GM12878 (cell line): ENCODE measurements around the gene MYCBP2. TPM values are rescaled to one million over a fixed set of nuclear protein-coding genes. Genes with fewer than 3 reads are reported as not detected.

Experiments used
- ATAC-seq: fragments of 200-7000 bp; cut with Tn5 transposase; 3 replicates; pipeline ENCODE4 v1.9.1; 2020; ENCODE audit warnings: mild to moderate bottlenecking, moderate library complexity
- BruUV-seq: library from RNA; stranded (reverse); fragments of 400-500 nt; replicated peaks from 2 replicates; lab custom pipeline; 2021; lab: Mats Ljungman, UMichigan
- CTCF ChIA-PET: fragments of 300-600 bp; sonication (Branson Sonifier 250); formaldehyde crosslinking; extraction: SDS; loops from one replicate; lab custom pipeline; 2021; ENCODE audit warnings: inconsistent platforms; lab: Yijun Ruan, JAX
- POLR2A ChIA-PET: fragments of 350-600 bp; formaldehyde crosslinking; extraction: SDS; loops from one replicate; lab custom pipeline; 2021; ENCODE audit warnings: inconsistent platforms; lab: Charles Lee
- RAD21 ChIA-PET: fragments of 300-600 bp; sonication (Branson Sonifier 250); formaldehyde crosslinking; loops from one replicate; lab custom pipeline; 2023; ENCODE audit warnings: antibody characterized with exemption; ENCODE audit not compliant: unreplicated experiment; lab: Charles Lee
- SMC1A ChIA-PET: fragments of 300-600 bp; sonication (Branson Sonifier 250); formaldehyde crosslinking; loops from one replicate; lab custom pipeline; 2023; ENCODE audit not compliant: unreplicated experiment, uncharacterized antibody; lab: Charles Lee
- DNase-seq: peaks from one replicate; pipeline ENCODE4 v3.0.0-alpha.2; 2011; ENCODE audit warnings: low read depth, low spot score
- FAIRE-seq: peaks from 3 replicates; lab custom pipeline; 2011; peaks lifted over from hg19 to GRCh38; lab: Jason Lieb, UNC
- H2AFZ ChIP-seq: 2 replicates; pipeline ENCODE4 v1.6.0; 2011; ENCODE audit warnings: low read depth, low read length, control low read depth; ENCODE audit not compliant: control insufficient read depth
- H3K27ac ChIP-seq: 2 replicates; pipeline ENCODE4 v1.5.1; 2011; ENCODE audit warnings: control low read depth; ENCODE audit not compliant: control insufficient read depth, insufficient read depth
- H3K27me3 ChIP-seq, 2 experiments: replicated peaks in 1 of 2; 2 replicates each; pipeline versions ENCODE4 v1.6.0 to v1.6.1; 2011; ENCODE audit warnings: low read length in 1 of 2; ENCODE audit not compliant: control insufficient read depth in 2 of 2, insufficient read depth in 2 of 2
- H3K36me3 ChIP-seq, 2 experiments: 2 replicates each; pipeline ENCODE4 v1.5.1; 2011; ENCODE audit warnings: low read length in 1 of 2; ENCODE audit not compliant: control insufficient read depth in 2 of 2, insufficient read depth in 2 of 2
- H3K4me1 ChIP-seq: 2 replicates; pipeline ENCODE4 v1.6.1; 2011; ENCODE audit warnings: mild to moderate bottlenecking, low read length, moderate library complexity, mixed read lengths; ENCODE audit not compliant: control insufficient read depth, insufficient read depth
- H3K4me2 ChIP-seq: 2 replicates; pipeline ENCODE4 v1.6.0; 2011; ENCODE audit warnings: control low read depth; ENCODE audit not compliant: control insufficient read depth, insufficient read depth
- H3K4me3 ChIP-seq: fragments of 200-600 bp; sonication (generic); 2 replicates; pipeline ENCODE4 v1.5.1; 2016
- H3K79me2 ChIP-seq: 2 replicates; pipeline ENCODE4 v1.6.0; 2011; ENCODE audit warnings: low read length; ENCODE audit not compliant: control insufficient read depth, insufficient read depth
- H3K9ac ChIP-seq: 2 replicates; pipeline ENCODE4 v1.8.0; 2011; ENCODE audit warnings: low read length, control low read depth, mixed read lengths; ENCODE audit not compliant: control insufficient read depth, insufficient read depth
- H3K9me3 ChIP-seq: replicated peaks from 3 replicates; pipeline ENCODE4 v1.5.1; 2011; ENCODE audit warnings: mild to moderate bottlenecking, low read length; ENCODE audit not compliant: control insufficient read depth, insufficient read depth
- H4K20me1 ChIP-seq: 2 replicates; pipeline ENCODE4 v1.6.0; 2011; ENCODE audit not compliant: control insufficient read depth, insufficient read depth
- BMI1 ChIP-seq: fragments of 450-650 bp; IDR thresholded peaks from 2 replicates; pipeline ENCODE4 v1.6.1; 2016; ENCODE audit warnings: mild to moderate bottlenecking, moderate library complexity, borderline replicate concordance
- CREB1 ChIP-seq: IDR thresholded peaks from 2 replicates; pipeline ENCODE4 v1.6.1; 2012; ENCODE audit warnings: low read depth, mild to moderate bottlenecking, inconsistent platforms
- CREM ChIP-seq: IDR thresholded peaks from 2 replicates; pipeline ENCODE4 v1.6.1; 2014; ENCODE audit warnings: antibody characterized with exemption, low read depth
- EP300 ChIP-seq, 2 experiments: fragments of 150-350 bp in 1 of 2; IDR thresholded peaks; 2 replicates each; pipeline ENCODE4 v1.6.1; 2011 to 2012; ENCODE audit warnings: low read depth in 2 of 2, low read length in 2 of 2, borderline replicate concordance in 1 of 2, improper control_type of control experiment in 1 of 2, inconsistent platforms in 1 of 2; ENCODE audit not compliant: control insufficient read depth in 1 of 2
- JUND ChIP-seq: IDR thresholded peaks from 2 replicates; pipeline ENCODE4 v1.6.1; 2012; ENCODE audit warnings: low read depth, mild to moderate bottlenecking, low read length, improper control_type of control experiment, moderate library complexity
- MTA3 ChIP-seq: IDR thresholded peaks from 2 replicates; pipeline ENCODE4 v1.6.1; 2012; ENCODE audit warnings: low read length, inconsistent platforms, borderline replicate concordance
- MXI1 ChIP-seq: fragments of 150-350 bp; IDR thresholded peaks from 2 replicates; pipeline ENCODE4 v1.6.1; 2011; ENCODE audit warnings: low read depth, mild to moderate bottlenecking, inconsistent platforms, low read length, improper control_type of control experiment
- POLR2AphosphoS5 ChIP-seq: IDR thresholded peaks from 2 replicates; pipeline ENCODE4 v1.6.1; 2011; ENCODE audit warnings: mild to moderate bottlenecking, low read length, inconsistent platforms
- SUPT20H ChIP-seq: IDR thresholded peaks from 2 replicates; pipeline ENCODE4 v1.6.1; 2011; ENCODE audit warnings: low read depth, mild to moderate bottlenecking, low read length, moderate library complexity, borderline replicate concordance; ENCODE audit not compliant: control insufficient read depth
- TCF7 ChIP-seq: IDR thresholded peaks from 2 replicates; pipeline ENCODE4 v1.6.1; 2014; ENCODE audit warnings: antibody characterized with exemption, borderline replicate concordance
- ZNF622 ChIP-seq: fragments of 450-650 bp; IDR thresholded peaks from 2 replicates; pipeline ENCODE4 v1.6.1; 2017; ENCODE audit warnings: mild to moderate bottlenecking, inconsistent platforms
- WGBS: methylation state at CpG from one replicate; pipeline ENCODE4 v1.1.6; 2016; ENCODE audit warnings: low lambda C conversion rate; ENCODE audit not compliant: insufficient replicate concordance, insufficient coverage; ENCODE audit errors: missing lambda C conversion rate; 5-methylcytosine and 5-hydroxymethylcytosine counted together
- in situ Hi-C: fragments of 300-500 bp; cut with MboI; formaldehyde crosslinking; loops from 9 replicates; pipeline ENCODE4 v1.14.3; 2018; ENCODE audit warnings: mixed read lengths
- intact Hi-C: fragments of 100-400 bp; cut with micrococcal nuclease; formaldehyde crosslinking; loops from one replicate; pipeline ENCODE4 v1.14.2; 2022; ENCODE audit not compliant: unreplicated experiment
- polyA plus RNA-seq, 11 experiments: library from polyadenylated mRNA; depleted of rRNA in 4 of 11; unstranded in 6 of 11; stranded (reverse) in 5 of 11; fragments of >200 nt; fragmentation: Nextera tagmentation in 4 of 11; fragmentation: Illumina TruSeq in 1 of 11; extraction: Ambion mirVana in 4 of 11; extraction: Trizol in 1 of 11; gene quantifications; 1 replicate in 1 of 11; 2 replicates in 10 of 11; pipeline versions ENCODE4 v1.2.1 to v1.2.3, GENCODE V29; 2011 to 2016; ENCODE audit warnings: inconsistent platforms in 2 of 11, missing spikeins in 2 of 11, low read depth in 1 of 11
- total RNA-seq, 4 experiments: library from RNA; depleted of rRNA in 3 of 4; stranded (reverse); fragments of >200 nt in 3 of 4; fragmentation: Illumina TruSeq in 1 of 4; extraction: Trizol in 1 of 4; gene quantifications; 2 replicates each; pipeline versions ENCODE4 v1.2.1 to v1.2.3, GENCODE V29; 2013 to 2021

Gene MYCBP2
- total and polyA plus RNA-seq, 10 of the 15 experiments (the other 5 are each of a cell fraction or from before 2014, with no cell fraction given) = 51.9 to 152 (median 98.2) TPM

DNA sequence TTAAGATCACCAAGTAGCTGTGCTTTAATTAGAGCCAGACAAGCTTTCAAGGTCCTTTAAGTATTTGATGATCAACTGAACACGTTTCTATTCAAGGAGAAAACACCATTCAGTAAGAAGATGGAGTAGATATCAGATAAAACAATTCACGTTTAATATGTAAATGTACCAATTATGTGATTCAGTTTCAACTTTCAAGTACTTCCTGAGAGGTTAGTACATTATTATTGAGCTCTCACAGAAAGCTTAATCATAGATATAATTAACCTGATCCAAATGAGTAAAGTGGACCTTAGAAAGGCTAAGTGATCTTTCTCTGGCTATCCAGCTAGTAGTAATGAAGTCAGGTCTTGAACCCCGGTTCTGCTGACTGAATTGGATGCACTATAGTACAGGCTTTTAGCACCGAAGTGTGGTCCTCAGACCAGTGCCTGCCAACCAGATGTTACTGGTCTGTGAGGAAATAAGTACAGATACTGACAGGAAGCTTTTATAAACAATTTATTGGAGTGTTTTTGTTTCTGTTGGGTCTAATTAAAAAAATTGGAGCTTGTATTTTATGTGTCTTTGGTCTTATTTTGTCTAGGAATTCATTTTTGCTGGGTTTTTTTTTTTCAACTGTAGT, 324.8 kb downstream of the MYCBP2 start:
- Histone ChIP-seq H3K36me3 (peaks cover 1 to 12% of the 10 kb centered on the region in 2 experiments), H2AFZ (no peak overlapping the region), H3K4me1 (0 out of 2 replicates have a peak, but pooled peaks cover 3% of the 10 kb centered on the region), H3K9me3 (no peaks in the 10 kb centered on the region), H4K20me1 (no peaks in the 10 kb centered on the region), H3K27ac (no peak overlapping the region), H3K79me2 (no peaks in the 10 kb centered on the region), H3K4me2 (no peak overlapping the region), H3K9ac (no peak overlapping the region), H3K27me3 (no peaks in the 10 kb centered on the region)
- FAIRE-seq (no peak), ATAC-seq (no peak; the same call in 2 of the 3 replicates), DNase-seq (no peak)
- ChIA-PET SMC1A (interaction anchor here (0.6 to 2.1 kb wide), 9 partner anchors 9 to 977 kb away, joined by 3 to 11 read pairs (median 4); partner anchors contain the start of gene CLN5), CTCF (interaction anchor here (0.6 to 5.7 kb wide), 22 partner anchors 9 to 1529 kb away, joined by 3 to 47 read pairs (median 4); partner anchors contain the start of gene CLN5), RAD21 (interaction anchor here (0.8 to 1.8 kb wide), 7 partner anchors 9 to 98 kb away, joined by 3 to 9 read pairs (median 4); no protein-coding TSS in a partner anchor)
- BruUV-seq = no TSS peak
- in situ Hi-C loops = loop anchor here (25.0 kb wide), 1 partner anchor 1635 kb away; no protein-coding TSS in a partner anchor
- WGBS = 82% methylated on average over 4 of the region's 4 CpGs
- TF ChIP-seq CREB1 = no peak
- TF ChIP-seq POLR2AphosphoS5 = no peak
- no peak for TF ChIP-seq ZNF622
- TF ChIP-seq TCF7 = no peak
- no peak for TF ChIP-seq MXI1
- TF ChIP-seq BMI1 = no peak
- TF ChIP-seq MTA3 = no peak
- TF ChIP-seq EP300 (IDR thresholded peaks at IDR 0.05; ENCODE audit: borderline replicate concordance in 1 of 2, control insufficient read depth in 1 of 2, low read depth in 2 of 2, low read length in 2 of 2) = no peak
- no peak for TF ChIP-seq CREM
- TF ChIP-seq JUND = no peak
- no peak for TF ChIP-seq SUPT20H
- TF ChIP-seq, all 136 proteins: peak for 0
- no peak overlapping the region for H3K4me3 ChIP-seq
- intact Hi-C loops = no loop called here
- POLR2A ChIA-PET = interaction anchor here (2.1 kb wide), 1 partner anchor 10 kb away, joined by 16 read pairs; the partner anchor contains the start of gene CLN5
